Measurements from ENCODE around the gene FLCN.

DNA sequence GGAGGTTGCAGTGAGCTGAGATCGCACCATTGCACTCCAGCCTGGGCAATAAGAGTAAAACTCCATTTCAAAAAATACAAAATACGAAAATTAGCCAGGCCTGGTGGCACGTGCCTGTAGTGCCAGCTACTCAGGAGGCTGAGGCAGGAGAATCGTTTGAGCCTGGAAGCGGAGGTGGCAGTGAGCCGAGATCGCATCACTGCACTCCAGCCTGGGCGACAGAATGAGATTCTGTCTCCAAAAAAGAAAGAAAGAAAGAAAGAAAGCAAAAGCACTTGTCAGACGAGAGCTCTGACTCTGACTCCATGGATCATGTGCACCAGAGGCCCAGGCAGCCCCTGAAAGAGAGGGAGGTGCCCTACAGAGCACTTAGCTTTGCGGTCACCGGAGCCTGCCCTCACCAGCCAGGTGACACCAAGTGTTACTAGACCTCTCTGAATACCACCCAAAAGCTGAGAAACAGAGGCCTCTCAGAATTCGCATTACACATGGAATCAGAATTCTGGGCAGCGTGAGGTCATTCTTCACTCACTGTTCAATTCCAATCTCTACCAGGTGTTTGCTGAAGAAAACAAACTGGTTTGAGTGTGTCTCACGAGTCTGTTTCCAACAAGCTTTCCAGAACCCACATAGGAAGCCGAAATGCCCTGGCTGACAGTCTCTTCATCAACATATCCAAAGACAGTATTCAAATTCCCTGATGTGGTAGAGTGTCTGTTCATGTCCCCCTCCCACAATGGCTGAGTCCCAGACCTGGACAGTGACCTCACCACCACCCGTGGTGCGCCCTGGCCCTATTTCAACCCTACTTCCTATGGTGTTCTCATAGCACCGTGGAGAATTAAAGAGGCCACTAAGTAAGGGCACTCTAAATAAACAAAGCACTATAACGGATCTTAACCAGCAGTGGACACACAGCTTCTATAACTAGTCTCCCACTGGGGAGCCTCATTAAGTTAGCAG lies 1.5 kb downstream of the FLCN start:
- TF ChIP-seq, protein P1, sequence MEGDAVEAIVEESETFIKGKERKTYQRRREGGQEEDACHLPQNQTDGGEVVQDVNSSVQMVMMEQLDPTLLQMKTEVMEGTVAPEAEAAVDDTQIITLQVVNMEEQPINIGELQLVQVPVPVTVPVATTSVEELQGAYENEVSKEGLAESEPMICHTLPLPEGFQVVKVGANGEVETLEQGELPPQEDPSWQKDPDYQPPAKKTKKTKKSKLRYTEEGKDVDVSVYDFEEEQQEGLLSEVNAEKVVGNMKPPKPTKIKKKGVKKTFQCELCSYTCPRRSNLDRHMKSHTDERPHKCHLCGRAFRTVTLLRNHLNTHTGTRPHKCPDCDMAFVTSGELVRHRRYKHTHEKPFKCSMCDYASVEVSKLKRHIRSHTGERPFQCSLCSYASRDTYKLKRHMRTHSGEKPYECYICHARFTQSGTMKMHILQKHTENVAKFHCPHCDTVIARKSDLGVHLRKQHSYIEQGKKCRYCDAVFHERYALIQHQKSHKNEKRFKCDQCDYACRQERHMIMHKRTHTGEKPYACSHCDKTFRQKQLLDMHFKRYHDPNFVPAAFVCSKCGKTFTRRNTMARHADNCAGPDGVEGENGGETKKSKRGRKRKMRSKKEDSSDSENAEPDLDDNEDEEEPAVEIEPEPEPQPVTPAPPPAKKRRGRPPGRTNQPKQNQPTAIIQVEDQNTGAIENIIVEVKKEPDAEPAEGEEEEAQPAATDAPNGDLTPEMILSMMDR (IDR thresholded peaks at IDR 0.05): no peak
- no peak for TF ChIP-seq POLR2A (IDR thresholded peaks at IDR 0.05)

Data from uterus (tissue), 2 donors.